ENCODE results near the gene DGKI. TPM values are rescaled to one million over a fixed set of nuclear protein-coding genes. Genes with fewer than 3 reads are reported as not detected.

The DGKI gene
- total and polyA plus RNA-seq, 2 experiments from 2014 or later: 0.16 to 1.0 TPM

DNA sequence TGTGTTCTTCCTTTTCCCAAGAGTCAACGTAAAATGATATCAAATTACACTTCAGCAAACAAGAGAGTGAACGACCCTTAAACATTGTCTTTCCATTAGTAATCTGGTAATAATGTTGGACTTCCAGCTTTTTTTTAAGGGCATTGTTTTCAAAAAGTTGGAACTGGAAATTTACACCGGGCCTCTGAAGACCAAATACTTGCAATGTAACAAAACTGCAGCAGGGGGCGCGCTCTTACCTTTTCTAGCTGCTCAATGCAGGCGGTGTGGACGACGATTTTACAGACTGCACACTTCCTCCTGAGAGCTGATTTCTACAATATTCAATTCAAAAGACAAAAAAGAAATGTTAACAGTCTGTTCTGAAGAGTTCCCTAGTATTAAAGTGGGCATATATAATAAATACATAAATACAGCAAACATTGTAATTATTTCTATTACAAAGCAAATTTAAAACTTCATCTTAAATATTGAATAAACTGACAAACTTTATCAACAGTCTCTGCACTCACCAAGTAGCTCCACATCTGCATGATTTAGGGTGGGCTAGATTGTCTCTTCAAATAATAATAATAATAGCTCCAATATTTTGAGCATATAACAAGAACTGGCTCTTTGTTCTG is 190.4 kb downstream of the DGKI start:
- Histone ChIP-seq H3F3A (replicated peaks; ENCODE audit: low read depth) (no peaks in the 10 kb centered on the region), H3K4me1 (ENCODE audit: insufficient read depth) (peaks cover 28% of the 10 kb centered on the region), H3K4me3 (no peak overlapping the region), H3K27me3 (ENCODE audit: insufficient read depth) (no peaks in the 10 kb centered on the region), H3K9me2 (ENCODE audit: insufficient read depth) (no peaks in the 10 kb centered on the region), H4K20me1 (replicated peaks; ENCODE audit: insufficient read depth) (no peaks in the 10 kb centered on the region), H3K79me2 (replicated peaks; ENCODE audit: insufficient read depth) (no peaks in the 10 kb centered on the region), H2AFZ (no peak overlapping the region), H3K4me2 (peak overlapping the region; percentile 5; the same call in 1 of the 2 replicates), H3K36me3 (ENCODE audit: insufficient read depth) (no peaks in the 10 kb centered on the region), H3K27ac (ENCODE audit: low read depth) (no peak overlapping the region)
- Mint-ChIP-seq H3K4me3 (no peak overlapping the region), H3K9me3 (no peaks in the 10 kb centered on the region), H3K4me1 (peaks cover 33% of the 10 kb centered on the region), H3K36me3 (ENCODE audit: low read depth) (no peaks in the 10 kb centered on the region), H3K27ac (no peak overlapping the region), H3K27me3 (ENCODE audit: insufficient read depth, low read depth, poor library complexity) (peaks cover 2% of the 10 kb centered on the region)
- ATAC-seq: peak; percentile 72
- TF ChIP-seq CTCF (conservative IDR thresholded peaks at IDR 0.05; ENCODE audit: low read depth in 2 of 2) (peak; percentile 89 to 93), ZNF462 (CRISPR knock-in tag; IDR thresholded peaks at IDR 0.05) (no peak), POLR2AphosphoS5 (IDR thresholded peaks at IDR 0.05; ENCODE audit: low read depth) (no peak)
- peak; percentile 84 for DNase-seq (ENCODE audit: low spot score)

GRCh38 chr7:137655804-137656203 is 191.0 kb downstream of the DGKI start:
- ATAC-seq: peak; percentile 54
- peaks cover 2% of the 10 kb centered on the region for H3K27me3 Mint-ChIP-seq (ENCODE audit: insufficient read depth, low read depth, poor library complexity)
- H3K4me2 ChIP-seq: no peak overlapping the region
- no peak overlapping the region for H2AFZ ChIP-seq
- H3K27ac ChIP-seq (ENCODE audit: low read depth): no peak overlapping the region
- no peak overlapping the region for H3K4me3 ChIP-seq
- no peaks in the 10 kb centered on the region for H3K36me3 ChIP-seq (ENCODE audit: insufficient read depth)
- no peaks in the 10 kb centered on the region for H3F3A ChIP-seq (replicated peaks; ENCODE audit: low read depth)
- no peak overlapping the region for H3K27ac Mint-ChIP-seq
- DNase-seq (ENCODE audit: low spot score): no peak
- no peaks in the 10 kb centered on the region for H4K20me1 ChIP-seq (replicated peaks; ENCODE audit: insufficient read depth)
- no peaks in the 10 kb centered on the region for H3K9me3 Mint-ChIP-seq
- no peaks in the 10 kb centered on the region for H3K36me3 Mint-ChIP-seq (ENCODE audit: low read depth)
- no peaks in the 10 kb centered on the region for H3K27me3 ChIP-seq (ENCODE audit: insufficient read depth)
- peaks cover 31% of the 10 kb centered on the region for H3K4me1 Mint-ChIP-seq
- peaks cover 28% of the 10 kb centered on the region for H3K4me1 ChIP-seq (ENCODE audit: insufficient read depth)
- no peaks in the 10 kb centered on the region for H3K79me2 ChIP-seq (replicated peaks; ENCODE audit: insufficient read depth)
- no peak for TF ChIP-seq EZH2 (IDR thresholded peaks at IDR 0.05; ENCODE audit: low read depth, unreplicated experiment)
- no peak for TF ChIP-seq JUNB (IDR thresholded peaks at IDR 0.05; ENCODE audit: unreplicated experiment)
- no peak for TF ChIP-seq ZNF114 (CRISPR knock-in tag; IDR thresholded peaks at IDR 0.05)
- TF ChIP-seq CTCF (conservative IDR thresholded peaks at IDR 0.05; ENCODE audit: low read depth in 2 of 2): no peak
- TF ChIP-seq ZNF331 (CRISPR knock-in tag; IDR thresholded peaks at IDR 0.05; ENCODE audit: low read depth): no peak
- TF ChIP-seq STAT1 (IDR thresholded peaks at IDR 0.05; ENCODE audit: unreplicated experiment): no peak
- TF ChIP-seq CREB1 (CRISPR knock-in tag; IDR thresholded peaks at IDR 0.05; ENCODE audit: low read depth): no peak
- no peaks in the 10 kb centered on the region for H3K9me2 ChIP-seq (ENCODE audit: insufficient read depth)
- no peak overlapping the region for H3K4me3 Mint-ChIP-seq

Measured in GM23338 (cell line).